Mononuclear cell (primary cell): ENCODE results near the gene IPPK. TPM values are rescaled to one million over a fixed set of nuclear protein-coding genes. Genes with fewer than 3 reads are reported as not detected.

Experiments
- H3K27me3 ChIP-seq: 2 replicates; pipeline ENCODE4 v1.6.0; 2011; ENCODE audit warnings: low read length, control low read depth; ENCODE audit not compliant: insufficient read depth
- H3K4me1 ChIP-seq: 2 replicates; pipeline ENCODE4 v1.5.1; 2011; ENCODE audit warnings: mild to moderate bottlenecking, low read length, control low read depth; ENCODE audit not compliant: insufficient read depth
- H3K4me3 ChIP-seq: 2 replicates; pipeline ENCODE4 v1.5.1; 2011; ENCODE audit warnings: mild to moderate bottlenecking, low read length, moderate library complexity
- H3K9me3 ChIP-seq: 2 replicates; pipeline ENCODE4 v1.5.1; 2011; ENCODE audit warnings: low read depth, mild to moderate bottlenecking, control low read depth, low read length
- total RNA-seq: library from RNA; depleted of rRNA; stranded (reverse); fragments of >200 nt; gene quantifications from one replicate; pipeline ENCODE4 v1.2.3, GENCODE V29; 2012

The IPPK gene
- total RNA-seq, 1 donor: 4.7 TPM

DNA sequence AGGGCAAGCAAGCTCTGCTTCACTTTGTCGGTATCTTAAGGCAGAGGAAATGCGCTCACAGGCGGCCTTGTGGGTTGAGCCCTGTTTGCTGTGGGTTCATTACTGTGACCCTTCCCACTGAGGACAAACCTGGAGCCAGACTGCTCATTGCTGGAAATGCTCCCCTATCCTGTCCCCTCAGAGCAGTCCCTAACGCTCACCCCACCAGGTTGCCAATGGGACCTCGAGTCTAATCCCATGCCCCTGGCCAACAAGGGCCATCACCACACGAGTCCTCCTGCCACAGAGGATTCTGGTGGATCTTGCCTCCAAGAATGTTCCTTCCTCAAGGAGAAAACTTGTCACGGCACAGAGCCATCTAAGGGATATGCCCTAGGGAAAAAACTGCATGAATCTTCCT is 14.6 kb downstream of the IPPK start:
- H3K4me1 ChIP-seq: no peaks in the 10 kb centered on the region

DNA sequence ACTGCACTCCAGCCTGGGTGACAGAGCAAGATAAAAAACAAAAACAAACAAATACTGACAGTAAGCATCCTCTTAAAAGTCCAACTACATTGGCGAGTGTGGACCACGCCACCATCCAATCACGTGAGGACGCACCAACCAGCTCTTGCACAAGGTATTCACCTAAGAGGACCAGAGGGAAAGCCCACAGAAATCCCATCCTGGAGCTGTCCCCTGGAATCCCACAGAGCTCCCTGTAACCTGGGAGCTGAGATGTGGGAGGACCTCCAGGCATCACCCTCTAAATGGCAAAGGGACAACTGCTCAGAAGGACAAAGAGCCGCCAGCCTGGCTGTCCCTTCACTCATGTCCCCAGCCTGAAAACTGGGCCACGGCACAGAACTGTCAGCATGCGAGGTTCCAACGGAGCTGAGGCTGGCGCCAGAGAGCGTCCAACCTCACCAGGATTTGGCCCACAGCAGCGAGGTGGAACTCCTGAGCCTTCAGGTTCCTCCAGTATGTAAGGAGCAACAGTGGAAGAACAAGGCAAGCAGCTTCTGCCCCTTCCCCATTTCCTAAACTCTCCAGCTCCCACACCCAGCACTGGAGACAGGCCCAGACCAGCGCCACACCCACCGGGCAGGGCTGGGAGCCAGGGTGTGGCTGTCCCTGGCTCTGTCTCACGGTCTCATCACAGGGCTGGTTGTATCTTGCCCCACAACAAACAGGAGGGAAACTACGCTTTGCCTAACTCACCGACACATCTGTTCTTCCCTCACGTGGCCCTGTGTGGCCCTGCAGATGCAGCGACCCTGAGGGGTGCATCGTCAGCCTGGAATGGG is 15.2 kb downstream of the IPPK start:
- H3K27me3 ChIP-seq: no peaks in the 10 kb centered on the region
- no peaks in the 10 kb centered on the region for H3K4me1 ChIP-seq
- H3K9me3 ChIP-seq: no peaks in the 10 kb centered on the region
- H3K4me3 ChIP-seq: no peak overlapping the region

More for the DNA sequence above, 14.6 kb downstream of the IPPK start:
- H3K4me3 ChIP-seq: no peak overlapping the region
- H3K9me3 ChIP-seq: no peaks in the 10 kb centered on the region
- no peaks in the 10 kb centered on the region for H3K27me3 ChIP-seq

DNA sequence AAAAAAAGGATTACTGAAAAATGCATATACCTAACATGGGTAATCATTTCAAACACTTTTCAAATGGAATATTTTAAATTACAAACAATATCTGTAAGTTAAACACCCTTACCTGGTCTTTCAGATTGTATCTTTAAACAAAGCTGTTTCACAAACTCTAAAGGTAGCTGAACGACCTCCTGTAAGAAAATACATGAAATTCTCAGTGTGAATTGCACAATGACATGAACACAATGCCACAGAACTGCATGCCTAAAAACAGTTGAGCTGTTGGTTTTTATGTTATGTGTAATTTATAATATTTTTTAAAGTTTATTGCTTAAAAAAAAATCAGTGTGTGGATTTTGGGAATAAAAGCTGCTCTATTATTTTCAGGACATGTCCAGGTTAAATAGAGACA is 17.5 kb downstream of the IPPK start:
- Histone ChIP-seq H3K27me3 (no peaks in the 10 kb centered on the region), H3K9me3 (no peaks in the 10 kb centered on the region), H3K4me1 (no peaks in the 10 kb centered on the region), H3K4me3 (no peak overlapping the region)

DNA sequence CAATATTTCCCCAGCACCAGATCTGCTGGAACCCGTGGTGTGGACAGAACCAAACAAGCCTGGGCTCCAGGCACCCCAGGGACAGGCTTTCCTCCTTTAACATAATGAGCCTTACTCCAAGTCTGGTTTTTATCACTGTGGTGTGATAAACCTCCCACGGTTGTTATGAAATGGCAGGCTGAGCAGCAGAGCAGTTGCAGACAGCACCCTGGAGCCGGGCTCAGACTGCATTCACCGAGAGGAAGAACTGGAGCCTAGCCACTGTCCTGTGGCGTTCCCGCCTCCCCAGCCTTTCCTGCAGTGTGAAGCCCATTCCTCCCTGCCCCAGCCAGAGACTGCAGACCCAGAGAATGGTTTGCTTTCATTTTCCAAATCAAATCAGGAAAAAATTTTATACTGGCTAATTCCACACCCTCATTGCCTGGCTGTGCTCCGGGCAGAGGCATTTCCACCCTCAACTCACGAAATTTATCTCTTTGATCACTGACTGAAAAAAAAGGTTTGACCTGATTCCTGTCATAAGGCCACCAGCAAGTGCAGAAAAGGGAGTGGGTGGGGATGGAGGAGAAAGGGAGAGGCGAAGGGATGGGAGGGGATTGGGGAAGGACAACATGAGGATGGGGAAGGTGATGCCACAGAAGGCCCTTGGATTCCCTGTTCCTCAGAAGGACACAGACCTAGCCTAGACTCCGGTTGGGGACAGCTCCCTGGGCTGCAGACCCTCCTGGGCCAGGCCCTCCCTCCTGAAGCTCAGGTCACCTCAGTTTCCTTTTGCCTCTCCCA is 18.9 kb downstream of the IPPK start:
- peaks cover 3% of the 10 kb centered on the region for H3K9me3 ChIP-seq
- no peaks in the 10 kb centered on the region for H3K27me3 ChIP-seq
- no peak overlapping the region for H3K4me3 ChIP-seq
- no peaks in the 10 kb centered on the region for H3K4me1 ChIP-seq

- H3K4me1 ChIP-seq: no peaks in the 10 kb centered on the region
- H3K4me3 ChIP-seq: no peak overlapping the region
- H3K27me3 ChIP-seq: no peaks in the 10 kb centered on the region
- H3K9me3 ChIP-seq: peaks cover 10% of the 10 kb centered on the region
Measured at GRCh38 chr9:92650296-92650695, 19.6 kb downstream of the IPPK start.

- Histone ChIP-seq H3K27me3 (no peaks in the 10 kb centered on the region), H3K4me3 (no peak overlapping the region), H3K9me3 (peaks cover 10% of the 10 kb centered on the region), H3K4me1 (no peaks in the 10 kb centered on the region)
Measured at GRCh38 chr9:92649007-92649406, 20.9 kb downstream of the IPPK start.

- no peak overlapping the region for H3K4me3 ChIP-seq
- H3K27me3 ChIP-seq: no peaks in the 10 kb centered on the region
Measured at GRCh38 chr9:92648474-92648971, 21.4 kb downstream of the IPPK start.

GRCh38 chr9:92647671-92648473 is 22.1 kb downstream of the IPPK start:
- Histone ChIP-seq H3K27me3 (no peaks in the 10 kb centered on the region), H3K4me1 (no peaks in the 10 kb centered on the region), H3K4me3 (no peak overlapping the region), H3K9me3 (peaks cover 10% of the 10 kb centered on the region)

More at GRCh38 chr9:92648474-92648971, 21.4 kb downstream of the IPPK start:
- H3K4me1 ChIP-seq: no peaks in the 10 kb centered on the region
- peaks cover 10% of the 10 kb centered on the region for H3K9me3 ChIP-seq

GRCh38 chr9:92645041-92645440 is 24.9 kb downstream of the IPPK start:
- Histone ChIP-seq H3K4me1 (no peaks in the 10 kb centered on the region), H3K4me3 (no peak overlapping the region), H3K27me3 (no peaks in the 10 kb centered on the region), H3K9me3 (peaks cover 10% of the 10 kb centered on the region)

DNA sequence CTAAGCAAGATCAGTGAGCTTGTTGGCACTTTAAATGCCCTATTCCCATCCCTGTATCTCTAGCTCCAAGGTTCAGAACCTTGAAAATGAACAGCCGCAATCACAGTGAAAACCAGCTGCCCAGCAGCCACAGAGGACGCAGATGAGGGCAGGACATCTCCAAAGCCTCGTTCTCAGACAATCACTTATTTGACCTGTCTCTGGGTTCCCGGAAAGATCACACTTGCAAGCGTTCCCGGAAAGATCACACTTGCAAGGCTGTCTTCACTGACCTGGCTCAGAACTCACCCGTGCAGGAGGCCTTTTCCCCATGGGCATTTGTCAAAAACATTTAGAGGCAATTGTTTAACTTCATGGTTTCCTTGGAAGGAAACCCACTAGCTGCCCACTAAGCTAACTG is 25.7 kb downstream of the IPPK start:
- no peak overlapping the region for H3K4me3 ChIP-seq
- no peaks in the 10 kb centered on the region for H3K27me3 ChIP-seq
- H3K4me1 ChIP-seq: no peaks in the 10 kb centered on the region
- peaks cover 10% of the 10 kb centered on the region for H3K9me3 ChIP-seq

GRCh38 chr9:92642564-92642963 is 27.4 kb downstream of the IPPK start:
- no peak overlapping the region for H3K4me3 ChIP-seq
- peaks cover 10% of the 10 kb centered on the region for H3K9me3 ChIP-seq
- H3K27me3 ChIP-seq: no peaks in the 10 kb centered on the region
- no peaks in the 10 kb centered on the region for H3K4me1 ChIP-seq

DNA sequence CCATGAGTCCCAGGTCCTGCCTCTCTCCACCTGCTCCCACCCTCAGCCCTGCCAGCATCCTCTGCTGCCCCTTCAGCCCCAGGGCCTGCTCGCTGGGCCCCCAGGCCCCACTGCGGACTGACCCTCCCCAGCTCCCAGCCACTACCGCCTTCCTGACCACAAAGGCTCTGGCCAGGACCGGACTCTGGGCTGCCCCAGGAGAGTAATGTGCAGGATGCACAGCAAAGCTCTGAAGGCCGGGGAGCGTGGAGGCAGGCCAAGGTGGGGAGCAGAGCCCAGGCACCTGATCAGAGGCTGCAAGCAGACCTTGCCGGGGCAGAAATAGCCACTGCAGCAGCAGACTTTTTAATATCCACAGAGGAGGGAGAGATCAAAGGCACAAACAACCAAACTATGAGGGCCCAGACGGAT is 27.9 kb downstream of the IPPK start:
- H3K9me3 ChIP-seq: peaks cover 10% of the 10 kb centered on the region
- H3K4me1 ChIP-seq: no peaks in the 10 kb centered on the region
- no peaks in the 10 kb centered on the region for H3K27me3 ChIP-seq
- H3K4me3 ChIP-seq: no peak overlapping the region

- Histone ChIP-seq H3K27me3 (no peaks in the 10 kb centered on the region), H3K9me3 (peaks cover 8% of the 10 kb centered on the region), H3K4me3 (no peak overlapping the region), H3K4me1 (no peaks in the 10 kb centered on the region)
Measured at GRCh38 chr9:92641092-92641809, 28.7 kb downstream of the IPPK start.

GRCh38 chr9:92640398-92641091 is 29.4 kb downstream of the IPPK start:
- Histone ChIP-seq H3K27me3 (no peaks in the 10 kb centered on the region), H3K4me1 (no peaks in the 10 kb centered on the region), H3K9me3 (peaks cover 1% of the 10 kb centered on the region), H3K4me3 (no peak overlapping the region)
